ENCODE measurements around the gene ACKR1.

- no peak for TF ChIP-seq POLR2A (IDR thresholded peaks at IDR 0.05; ENCODE audit: low read length)
- TF ChIP-seq GATA1 (IDR thresholded peaks at IDR 0.05; ENCODE audit: low read depth, low read length): no peak
Measured at GRCh38 chr1:159196543-159196942, 8.1 kb upstream of the ACKR1 start.

All from erythroblast (primary cell).